H1 (cell line): ENCODE measurements around the gene C15orf40. TPM values are rescaled to one million over a fixed set of nuclear protein-coding genes. Genes with fewer than 3 reads are reported as not detected.

Experiments
- CTCF ChIA-PET: fragments of 300-600 bp; sonication (Branson Sonifier 250); formaldehyde crosslinking; loops from one replicate; lab custom pipeline; 2021; ENCODE audit not compliant: partially characterized antibody; lab: Charles Lee
- POLR2A ChIA-PET: fragments of 300-600 bp; sonication (Branson Sonifier 250); formaldehyde crosslinking; loops from one replicate; lab custom pipeline; 2021; ENCODE audit warnings: inconsistent platforms; ENCODE audit not compliant: partially characterized antibody; lab: Charles Lee
- DNase-seq, 2 experiments: peaks; one replicate each; pipeline versions ENCODE4 v3.0.0 to v3.0.0-alpha.2; 2010 to 2022; ENCODE audit warnings: low spot score in 2 of 2, low read depth in 1 of 2, mixed read lengths in 1 of 2
- FAIRE-seq: peaks from 2 replicates; lab custom pipeline; 2011; peaks lifted over from hg19 to GRCh38; lab: Jason Lieb, UNC
- H2AFZ ChIP-seq: 2 replicates; pipeline ENCODE4 v1.8.1; 2012; ENCODE audit warnings: low read length, inconsistent platforms
- H2AK5ac ChIP-seq: 2 replicates; pipeline ENCODE4 v1.6.1; 2013; ENCODE audit warnings: low read depth, low read length
- H2BK120ac ChIP-seq: replicated peaks from 2 replicates; pipeline ENCODE3; 2013; ENCODE audit warnings: low read depth, low read length, inconsistent platforms
- H2BK12ac ChIP-seq: 2 replicates; pipeline ENCODE4 v1.6.1; 2013; ENCODE audit warnings: low read depth, low read length
- H2BK15ac ChIP-seq: 2 replicates; pipeline ENCODE4 v1.6.1; 2013; ENCODE audit warnings: low read length
- H2BK20ac ChIP-seq: 2 replicates; pipeline ENCODE4 v1.6.1; 2013; ENCODE audit warnings: low read length
- H2BK5ac ChIP-seq: 2 replicates; pipeline ENCODE4 v1.6.1; 2013; ENCODE audit warnings: low read depth, low read length
- H3K14ac ChIP-seq: 2 replicates; pipeline ENCODE4 v1.6.1; 2013; ENCODE audit warnings: inconsistent platforms; ENCODE audit not compliant: insufficient read length
- H3K18ac ChIP-seq: 2 replicates; pipeline ENCODE4 v1.6.1; 2013; ENCODE audit warnings: low read length; ENCODE audit errors: extremely low read depth
- H3K23ac ChIP-seq: 2 replicates; pipeline ENCODE4 v1.6.1; 2013; ENCODE audit warnings: inconsistent platforms; ENCODE audit not compliant: insufficient read length
- H3K23me2 ChIP-seq: 2 replicates; pipeline ENCODE4 v1.6.1; 2013; ENCODE audit warnings: low read depth, low read length
- H3K27ac ChIP-seq: 2 replicates; pipeline ENCODE4 v1.6.1; 2011; ENCODE audit warnings: low read depth, low read length, inconsistent platforms
- H3K27me3 ChIP-seq, 4 experiments: replicated peaks in 1 of 4; 1 replicate in 1 of 4; 2 replicates in 3 of 4; pipeline versions ENCODE4 v1.6.1 to v1.8.1; 2011 to 2013; ENCODE audit warnings: low read length in 3 of 4, mild to moderate bottlenecking in 3 of 4, inconsistent platforms in 2 of 4, mixed read lengths in 2 of 4, moderate library complexity in 1 of 4; ENCODE audit not compliant: control insufficient read depth in 3 of 4, insufficient read depth in 3 of 4; ENCODE audit errors: extremely low read depth in 1 of 4
- H3K36me3 ChIP-seq, 4 experiments: 2 replicates each; pipeline versions ENCODE4 v1.6.1 to v1.8.1; 2011 to 2013; ENCODE audit warnings: mild to moderate bottlenecking in 4 of 4, low read length in 3 of 4, moderate library complexity in 2 of 4, control low read depth in 1 of 4, inconsistent platforms in 1 of 4; ENCODE audit not compliant: insufficient read depth in 4 of 4, control insufficient read depth in 2 of 4
- H3K4ac ChIP-seq: replicated peaks from 2 replicates; pipeline ENCODE3; 2013; ENCODE audit warnings: low read length, low read depth, mixed read lengths, inconsistent platforms; ENCODE audit not compliant: insufficient read length
- H3K4me1 ChIP-seq, 4 experiments: replicated peaks in 1 of 4; 1 replicate in 1 of 4; 2 replicates in 3 of 4; pipeline versions ENCODE4 v1.6.1 to v1.8.1; 2011 to 2013; ENCODE audit warnings: low read length in 3 of 4, inconsistent platforms in 2 of 4, mixed read lengths in 1 of 4; ENCODE audit not compliant: insufficient read depth in 4 of 4, control insufficient read depth in 3 of 4
- H3K4me2 ChIP-seq, 2 experiments: 2 replicates each; pipeline versions ENCODE4 v1.6.1 to v1.8.1; 2011 to 2013; ENCODE audit warnings: low read depth in 2 of 2, low read length in 2 of 2, control low read depth in 1 of 2, inconsistent platforms in 1 of 2, mild to moderate bottlenecking in 1 of 2; ENCODE audit not compliant: insufficient read depth in 1 of 2
- H3K4me3 ChIP-seq, 4 experiments: fragments of 200-600, 300-600 bp in 1 of 4; sonication (generic), shearing (Covaris generic), sonication (Bioruptor Twin) in 1 of 4; 2 replicates each; pipeline versions ENCODE4 v1.5.1 to v1.8.1; 2011 to 2016; ENCODE audit warnings: low read length in 4 of 4, low read depth in 3 of 4, control low read depth in 2 of 4, inconsistent platforms in 2 of 4, mild to moderate bottlenecking in 2 of 4, mixed read lengths in 1 of 4, moderate library complexity in 1 of 4; ENCODE audit not compliant: insufficient read depth in 2 of 4; ENCODE audit errors: extremely low read depth in 1 of 4
- H3K56ac ChIP-seq: replicated peaks from 2 replicates; pipeline ENCODE3; 2013; ENCODE audit warnings: low read depth, mild to moderate bottlenecking, mixed read lengths, low read length, inconsistent platforms; ENCODE audit not compliant: insufficient read length
- H3K79me1 ChIP-seq: 2 replicates; pipeline ENCODE4 v1.6.1; 2013; ENCODE audit warnings: low read depth, low read length, control low read depth
- H3K79me2 ChIP-seq, 2 experiments: 2 replicates each; pipeline versions ENCODE4 v1.6.1 to v1.8.1; 2012 to 2013; ENCODE audit warnings: low read length in 2 of 2, mild to moderate bottlenecking in 2 of 2, inconsistent platforms in 1 of 2; ENCODE audit not compliant: insufficient read depth in 2 of 2, control insufficient read depth in 1 of 2
- H3K9ac ChIP-seq, 4 experiments: replicated peaks in 1 of 4; 1 replicate in 1 of 4; 2 replicates in 3 of 4; pipeline versions ENCODE4 v1.6.1 to v1.8.1; 2011 to 2013; ENCODE audit warnings: low read depth in 3 of 4, low read length in 3 of 4, control low read depth in 2 of 4, mild to moderate bottlenecking in 2 of 4, moderate library complexity in 2 of 4, inconsistent platforms in 1 of 4; ENCODE audit errors: extremely low read depth in 1 of 4
- H3K9me3 ChIP-seq, 2 experiments: 2 replicates each; pipeline versions ENCODE4 v1.6.1 to v1.8.1; 2012 to 2013; ENCODE audit warnings: mild to moderate bottlenecking in 2 of 2, moderate library complexity in 2 of 2, control low read depth in 1 of 2, inconsistent platforms in 1 of 2, low read depth in 1 of 2, low read length in 1 of 2, mixed read lengths in 1 of 2; ENCODE audit not compliant: insufficient read depth in 2 of 2
- H4K20me1 ChIP-seq, 2 experiments: replicated peaks in 1 of 2; 2 replicates each; pipeline versions ENCODE3 to v1.8.1; 2011 to 2013; ENCODE audit warnings: inconsistent platforms in 2 of 2, low read length in 2 of 2, mild to moderate bottlenecking in 1 of 2; ENCODE audit not compliant: insufficient read depth in 2 of 2, control insufficient read depth in 1 of 2
- H4K5ac ChIP-seq: 2 replicates; pipeline ENCODE4 v1.6.1; 2013; ENCODE audit warnings: low read length, low read depth, mixed read lengths, inconsistent platforms; ENCODE audit not compliant: insufficient read length
- H4K8ac ChIP-seq: 2 replicates; pipeline ENCODE4 v1.8.0; 2013; ENCODE audit warnings: mild to moderate bottlenecking, moderate library complexity, low read length, inconsistent platforms; ENCODE audit not compliant: insufficient read depth; ENCODE audit errors: extremely low read depth
- H4K91ac ChIP-seq: replicated peaks from 2 replicates; pipeline ENCODE3; 2013; ENCODE audit warnings: low read length, mixed read lengths, inconsistent platforms; ENCODE audit not compliant: insufficient read length
- ATF2 ChIP-seq: IDR thresholded peaks from 2 replicates; pipeline ENCODE4 v1.6.1; 2012; ENCODE audit warnings: low read length, inconsistent platforms
- EP300 ChIP-seq, 2 experiments: IDR thresholded peaks; 1 replicate in 1 of 2; 2 replicates in 1 of 2; pipeline ENCODE4 v1.6.1; 2011 to 2012; ENCODE audit warnings: low read depth in 2 of 2, low read length in 2 of 2, mild to moderate bottlenecking in 2 of 2, borderline replicate concordance in 1 of 2, inconsistent platforms in 1 of 2, moderate library complexity in 1 of 2
- GTF2F1 ChIP-seq: IDR thresholded peaks from 2 replicates; pipeline ENCODE4 v1.6.1; 2012; ENCODE audit warnings: low read depth, low read length, improper control_type of control experiment, borderline replicate concordance
- POLR2A ChIP-seq, 2 experiments: IDR thresholded peaks; 1 replicate in 1 of 2; 2 replicates in 1 of 2; pipeline ENCODE4 v1.6.1; 2011; ENCODE audit warnings: low read depth in 2 of 2, low read length in 2 of 2, mild to moderate bottlenecking in 2 of 2; ENCODE audit errors: control extremely low read depth in 1 of 2
- POLR2AphosphoS5 ChIP-seq: IDR thresholded peaks from 2 replicates; pipeline ENCODE4 v1.6.1; 2011; ENCODE audit warnings: low read depth, low read length
- RBBP5 ChIP-seq: IDR thresholded peaks from 2 replicates; pipeline ENCODE4 v1.7.1; 2012; ENCODE audit warnings: low read depth, mild to moderate bottlenecking, inconsistent platforms, low read length, moderate library complexity, borderline replicate concordance
- SIX5 ChIP-seq: IDR thresholded peaks from 2 replicates; pipeline ENCODE4 v1.6.1; 2011; ENCODE audit warnings: mild to moderate bottlenecking, low read depth, low read length
- SP4 ChIP-seq: IDR thresholded peaks from 2 replicates; pipeline ENCODE4 v1.6.1; 2012; ENCODE audit warnings: low read length, inconsistent platforms
- TEAD4 ChIP-seq: IDR thresholded peaks from 2 replicates; pipeline ENCODE4 v1.6.1; 2012; ENCODE audit warnings: low read depth, low read length, inconsistent platforms, mixed read lengths
- USF2 ChIP-seq: IDR thresholded peaks from 2 replicates; pipeline ENCODE4 v1.6.1; 2011; ENCODE audit warnings: low read length, improper control_type of control experiment
- WGBS, 2 experiments: shearing (Covaris generic) in 1 of 2; methylation state at CpG; one replicate each; pipeline versions ENCODE4 v1.1.6 to v1.1.7; 2013 to 2015; ENCODE audit warnings: low lambda C conversion rate in 2 of 2, mixed read lengths in 2 of 2, inconsistent platforms in 1 of 2, low coverage in 1 of 2, missing lambda C conversion rate in 1 of 2; ENCODE audit not compliant: insufficient replicate concordance in 2 of 2, insufficient coverage in 1 of 2, insufficient read length in 1 of 2; ENCODE audit errors: extremely low coverage in 1 of 2, missing lambda C conversion rate in 1 of 2; 5-methylcytosine and 5-hydroxymethylcytosine counted together
- polyA plus RNA-seq, 7 experiments: library from polyadenylated mRNA; depleted of rRNA in 3 of 7; stranded (reverse) in 5 of 7; unstranded in 2 of 7; fragments of >200 nt in 5 of 7; fragments of 200-250 nt in 2 of 7; gene quantifications; 1 replicate in 5 of 7; 2 replicates in 1 of 7; 4 replicates in 1 of 7; pipeline versions ENCODE4 v1.2.1 to v1.2.3, GENCODE V29; 2011 to 2013; ENCODE audit warnings: missing spikeins in 2 of 7, mixed read lengths in 2 of 7
- total RNA-seq: library from RNA; stranded (reverse); fragmentation: NEBNext Ultra II Directional; extraction: Animal tissue kit (Norgen Biotek cat#: 25700); gene quantifications from 2 replicates; pipeline ENCODE4 v1.2.1, GENCODE V29; 2021

C15orf40 gene
- total and polyA plus RNA-seq, 2 of the 8 experiments (the other 6 are each of a cell fraction or from before 2014, with no cell fraction given) = 10.7 TPM

GRCh38 chr15:83057002-83057401 lies 45.6 kb upstream of the C15orf40 start:
- Histone ChIP-seq H3K9me3 (no peaks in the 10 kb centered on the region), H2BK120ac (no peak overlapping the region), H3K4ac (no peak overlapping the region), H3K14ac (no peak overlapping the region), H3K79me1 (peaks cover 2% of the 10 kb centered on the region; the same call in 1 of the 2 replicates), H3K27me3 (no peaks in the 10 kb centered on the region), H2BK20ac (no peak overlapping the region), H3K4me3 (no peak overlapping the region; a peak in 1 of 8 replicates), H4K20me1 (peaks cover 4 to 5% of the 10 kb centered on the region in 2 experiments), H3K79me2 (peaks cover 3 to 50% of the 10 kb centered on the region in 2 experiments), H3K23me2 (no peaks in the 10 kb centered on the region), H3K9ac (no peak overlapping the region), H3K23ac (no peak overlapping the region), H2AK5ac (no peak overlapping the region), H3K56ac (no peak overlapping the region), H2BK12ac (no peak overlapping the region), H3K4me2 (peak overlapping the region; percentile 33 to 37; a peak in 3 of 4 replicates), H4K91ac (no peak overlapping the region), H4K5ac (no peak overlapping the region), H2BK15ac (no peak overlapping the region), H3K4me1 (peaks cover 0 to 6% (median 3%) of the 10 kb centered on the region in 4 experiments; a peak in 2 of 7 replicates), H4K8ac (no peak overlapping the region), H3K27ac (0 out of 2 replicates have a peak overlapping the region, but pooled peaks have one; percentile 30), H3K18ac (no peak overlapping the region), H2AFZ (no peak overlapping the region), H3K36me3 (peaks cover 2 to 24% (median 13%) of the 10 kb centered on the region in 4 experiments; a peak in 5 of 8 replicates), H2BK5ac (0 out of 2 replicates have a peak overlapping the region, but pooled peaks have one; percentile 28)
- DNase-seq (no peak), FAIRE-seq (no peak)
- POLR2A ChIA-PET = interaction anchor here (0.7 to 3.3 kb wide), 4 partner anchors 11 to 73 kb away, joined by 3 to 22 read pairs (median 3); partner anchors contain the start of gene BTBD1
- CTCF ChIA-PET = interaction anchor here (0.9 to 1.3 kb wide), 6 partner anchors 12 to 154 kb away, joined by 3 to 4 read pairs (median 3); partner anchors contain the start of gene C15orf40
- 56% methylated on average over 1 of the region's 1 CpG; no CpG with 5 or more reads in 1 of the 2 experiments for WGBS, 2 experiments
- TF ChIP-seq SP4 (no peak), TEAD4 (no peak), RBBP5 (no peak), USF2 (no peak), ATF2 (no peak), EP300 (IDR thresholded peaks at IDR 0.05; ENCODE audit: borderline replicate concordance in 1 of 2, low read depth in 2 of 2, low read length in 2 of 2) (no peak), POLR2AphosphoS5 (no peak), POLR2A (IDR thresholded peaks at IDR 0.05; ENCODE audit: control extremely low read depth in 1 of 2, low read depth in 2 of 2, low read length in 2 of 2) (no peak), GTF2F1 (no peak), SIX5 (no peak)
